Measurements from ENCODE around the gene MPDU1. TPM values are rescaled to one million over a fixed set of nuclear protein-coding genes. Genes with fewer than 3 reads are reported as not detected.

MPDU1 gene
- total RNA-seq, 2 experiments from 2014 or later = 21.3 to 34.5 TPM

- TF ChIP-seq CTCF (conservative IDR thresholded peaks at IDR 0.05; ENCODE audit: low read length) (no peak), EZH2phosphoT487 (IDR thresholded peaks at IDR 0.05; ENCODE audit: borderline replicate concordance, low read depth, low read length) (no peak)
- intact Hi-C loops (cut with micrococcal nuclease; ENCODE audit: unreplicated experiment) = loop anchor here (1.0 to 2.0 kb wide), 5 partner anchors 11 to 205 kb away; partner anchors contain the start of gene POLR2A
- H3K27ac ChIP-seq (ENCODE audit: low read depth, low read length, poor library complexity, severe bottlenecking) = peak within 1 kb of the TSS; percentile 80
- no peaks in the 10 kb centered on the region for H3K9me2 ChIP-seq (ENCODE audit: insufficient read depth, low read length)
- BruUV-seq (replicated peaks) = no TSS peak
- no peaks in the 10 kb centered on the region for H4K20me1 ChIP-seq (ENCODE audit: insufficient read depth, low read length)
- peaks cover 35% of the 10 kb centered on the region for H3K36me3 ChIP-seq (ENCODE audit: insufficient read depth, low read length)
- ChIA-PET POLR2A (interaction anchor here (1.1 to 1.5 kb wide), 6 partner anchors 12 to 126 kb away, joined by 3 to 9 read pairs (median 4); partner anchors contain the start of gene TNFSF12), CTCF (ENCODE audit: unreplicated experiment) (interaction anchor here (2.3 kb wide), 1 partner anchor 48 kb away, joined by 18 read pairs; no protein-coding TSS in a partner anchor)
- peak within 1 kb of the TSS; percentile 94 for H3K4me2 ChIP-seq (ENCODE audit: low read length)
- peaks cover 31% of the 10 kb centered on the region; the same call in 1 of the 2 replicates for H3K79me2 ChIP-seq (ENCODE audit: insufficient read depth, low read depth, low read length)
- peaks cover 47% of the 10 kb centered on the region for H3K4me1 ChIP-seq (ENCODE audit: insufficient read depth, low read length, poor library complexity, severe bottlenecking)
- no peaks in the 10 kb centered on the region for H3K9me3 ChIP-seq (ENCODE audit: low read length)
- peak within 1 kb of the TSS; percentile 94 for H3K4me3 ChIP-seq (ENCODE audit: low read depth, low read length, poor library complexity, severe bottlenecking)
- H2AFZ ChIP-seq (ENCODE audit: low read length) = peak within 1 kb of the TSS; percentile 77
- peak; percentile 93 for DNase-seq (ENCODE audit: low spot score)
These were observed 22.0 kb upstream of the MPDU1 start, which contains the start of gene SENP3 for GRCh38 chr17:7561589-7562207. Gene SENP3, plus strand, starts transcription at chr17:7561919. Its CDS starts 1,158 bp downstream, at chr17:7563077.

- no peak for TF ChIP-seq CTCF (conservative IDR thresholded peaks at IDR 0.05; ENCODE audit: low read length)
- no peak for TF ChIP-seq EZH2phosphoT487 (IDR thresholded peaks at IDR 0.05; ENCODE audit: borderline replicate concordance, low read depth, low read length)
- Histone ChIP-seq H4K20me1 (ENCODE audit: insufficient read depth, low read length) (no peaks in the 10 kb centered on the region), H3K9me3 (ENCODE audit: low read length) (no peaks in the 10 kb centered on the region), H3K27ac (ENCODE audit: low read depth, low read length, poor library complexity, severe bottlenecking) (peak overlapping the region; percentile 80), H3K4me1 (ENCODE audit: insufficient read depth, low read length, poor library complexity, severe bottlenecking) (peaks cover 47% of the 10 kb centered on the region), H3K4me3 (ENCODE audit: low read depth, low read length, poor library complexity, severe bottlenecking) (peak overlapping the region; percentile 94), H2AFZ (ENCODE audit: low read length) (peak overlapping the region; percentile 77; the same call in 1 of the 2 replicates), H3K79me2 (ENCODE audit: insufficient read depth, low read depth, low read length) (peaks cover 31% of the 10 kb centered on the region; the same call in 1 of the 2 replicates), H3K4me2 (ENCODE audit: low read length) (peak overlapping the region; percentile 94), H3K9me2 (ENCODE audit: insufficient read depth, low read length) (no peaks in the 10 kb centered on the region), H3K36me3 (ENCODE audit: insufficient read depth, low read length) (peaks cover 40% of the 10 kb centered on the region)
- intact Hi-C loops (cut with micrococcal nuclease; ENCODE audit: unreplicated experiment) = no loop called here
- CTCF ChIA-PET (ENCODE audit: unreplicated experiment) = no interaction called here
- DNase-seq (ENCODE audit: low spot score) = no peak
- POLR2A ChIA-PET = no interaction called here
- BruUV-seq (replicated peaks) = TSS peak; percentile 58
These were observed 21.4 kb upstream of the MPDU1 start for GRCh38 chr17:7562208-7562605.
